Spleen (tissue), 7 donors: ENCODE data around the gene ZBTB3.

Source experiments
- CTCF ChIP-seq, 11 experiments: fragments of 200-600 bp in 7 of 11; fragments of 450-650 bp in 4 of 11; sonication (generic) in 4 of 11; IDR thresholded peaks in 8 of 11; conservative IDR thresholded peaks in 3 of 11; 1 replicate in 7 of 11; 2 replicates in 4 of 11; pipeline versions ENCODE4 v1.4.0 to v1.8.0; 2016 to 2021; ENCODE audit warnings: antibody characterized with exemption in 11 of 11, inconsistent platforms in 4 of 11, mild to moderate bottlenecking in 1 of 11
- POLR2A ChIP-seq, 3 donors: fragments of 450-650 bp; IDR thresholded peaks; one replicate each; pipeline ENCODE4 v1.5.1; 2017; ENCODE audit warnings: antibody characterized with exemption in 3 of 3, mild to moderate bottlenecking in 1 of 3
- donor health status: DM: no; HTN: no; CAD: no; lungs with moderate emphysema.
- donor health status: DM: no; HTN: no; CAD: no.
- donor health status: DM: no; HTN: no; CAD: no.

- no peak for TF ChIP-seq POLR2A (IDR thresholded peaks at IDR 0.05)
- no peak for TF ChIP-seq CTCF (IDR thresholded peaks at IDR 0.05 in 8 of 11, conservative IDR thresholded peaks at IDR 0.05 in 3 of 11)
Measured at GRCh38 chr11:62727872-62728170, 26.1 kb downstream of the ZBTB3 start.
